NCI-H1694 treated with DMSO at 0.1 percent for 48 hours (cell line): ENCODE results near the gene AJM1.
"Not testable (repeated sequence)": the region's sequence is repeated elsewhere in the genome, so short reads cannot be mapped to it uniquely, and the experiment has no call there.

Source experiments
- DNase-seq: peaks from one replicate; lab custom pipeline; 2025; lab: John Stamatoyannopoulos, UW

AJM1 gene

DNA sequence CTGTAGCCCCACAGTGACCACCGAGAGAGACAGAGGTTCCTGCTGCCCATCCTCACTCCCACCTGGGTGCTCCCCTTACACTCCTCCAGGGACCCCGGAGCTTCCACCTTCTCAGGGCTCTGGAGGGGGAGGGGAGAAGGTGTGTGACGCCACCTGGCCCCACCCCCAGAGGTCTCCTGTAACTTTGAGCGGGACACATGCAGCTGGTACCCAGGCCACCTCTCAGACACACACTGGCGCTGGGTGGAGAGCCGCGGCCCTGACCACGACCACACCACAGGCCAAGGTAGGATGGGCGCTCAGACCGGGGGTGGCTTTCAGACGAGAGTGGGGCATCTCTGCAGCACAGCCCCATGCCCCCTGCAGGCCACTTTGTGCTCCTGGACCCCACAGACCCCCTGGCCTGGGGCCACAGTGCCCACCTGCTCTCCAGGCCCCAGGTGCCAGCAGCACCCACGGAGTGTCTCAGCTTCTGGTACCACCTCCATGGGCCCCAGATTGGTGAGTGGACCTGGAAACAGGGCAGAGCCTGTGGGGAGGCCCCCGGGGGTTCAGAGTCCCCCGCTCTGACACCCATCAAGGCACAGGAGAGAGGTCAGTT is 14.4 kb downstream of the AJM1 start:
- no peak for DNase-seq

DNA sequence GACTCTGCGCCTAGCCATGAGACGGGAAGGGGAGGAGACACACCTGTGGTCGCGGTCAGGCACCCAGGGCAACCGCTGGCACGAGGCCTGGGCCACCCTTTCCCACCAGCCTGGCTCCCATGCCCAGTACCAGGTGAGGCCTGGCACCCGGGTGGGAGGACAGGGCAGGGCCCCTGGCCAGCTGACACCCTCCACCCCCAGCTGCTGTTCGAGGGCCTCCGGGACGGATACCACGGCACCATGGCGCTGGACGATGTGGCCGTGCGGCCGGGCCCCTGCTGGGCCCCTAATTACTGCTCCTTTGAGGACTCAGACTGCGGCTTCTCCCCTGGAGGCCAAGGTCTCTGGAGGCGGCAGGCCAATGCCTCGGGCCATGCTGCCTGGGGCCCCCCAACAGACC is 14.9 kb downstream of the AJM1 start:
- DNase-seq, result no peak

DNA sequence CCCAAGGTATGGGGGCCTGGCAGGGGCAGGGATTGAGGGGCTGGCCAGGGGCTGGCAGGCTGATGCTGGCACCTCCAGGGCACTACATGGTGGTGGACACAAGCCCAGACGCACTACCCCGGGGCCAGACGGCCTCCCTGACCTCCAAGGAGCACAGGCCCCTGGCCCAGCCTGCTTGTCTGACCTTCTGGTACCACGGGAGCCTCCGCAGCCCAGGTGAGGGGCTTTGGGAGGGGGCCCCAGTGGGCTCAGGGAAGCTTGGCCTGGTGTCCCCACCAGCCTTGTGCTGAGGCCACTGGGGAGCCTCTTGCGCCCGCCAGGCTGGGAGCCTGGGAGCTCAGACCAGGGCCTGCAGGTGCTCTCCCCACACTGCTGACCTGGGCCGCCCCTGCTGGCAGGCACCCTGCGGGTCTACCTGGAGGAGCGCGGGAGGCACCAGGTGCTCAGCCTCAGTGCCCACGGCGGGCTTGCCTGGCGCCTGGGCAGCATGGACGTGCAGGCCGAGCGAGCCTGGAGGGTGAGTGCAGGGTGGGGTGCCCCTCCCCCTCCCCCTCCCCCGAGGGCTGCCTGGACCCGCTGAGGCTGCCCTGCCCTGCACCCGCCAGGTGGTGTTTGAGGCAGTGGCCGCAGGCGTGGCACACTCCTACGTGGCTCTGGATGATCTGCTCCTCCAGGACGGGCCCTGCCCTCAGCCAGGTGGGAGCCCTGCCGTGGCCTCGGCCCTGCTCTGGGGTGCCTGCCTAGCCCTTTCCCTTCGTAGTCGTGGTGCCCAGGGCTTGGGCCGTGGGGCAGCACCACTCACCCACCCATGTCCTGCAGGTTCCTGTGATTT is 15.5 kb downstream of the AJM1 start:
- DNase-seq, result no peak

DNA sequence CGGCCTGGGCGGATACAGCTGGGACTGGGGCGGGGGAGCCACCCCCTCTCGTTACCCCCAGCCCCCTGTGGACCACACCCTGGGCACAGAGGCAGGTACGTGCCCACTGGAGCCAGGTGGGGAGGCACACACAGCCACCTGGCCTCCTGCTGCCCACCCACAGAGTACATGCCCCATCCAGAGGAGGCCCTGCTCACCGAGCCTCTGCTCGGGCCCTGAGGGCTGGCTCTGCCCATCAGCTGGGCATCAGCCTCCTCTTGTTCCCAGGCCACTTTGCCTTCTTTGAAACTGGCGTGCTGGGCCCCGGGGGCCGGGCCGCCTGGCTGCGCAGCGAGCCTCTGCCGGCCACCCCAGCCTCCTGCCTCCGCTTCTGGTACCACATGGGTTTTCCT is 16.2 kb downstream of the AJM1 start:
- DNase-seq, result no peak

DNA sequence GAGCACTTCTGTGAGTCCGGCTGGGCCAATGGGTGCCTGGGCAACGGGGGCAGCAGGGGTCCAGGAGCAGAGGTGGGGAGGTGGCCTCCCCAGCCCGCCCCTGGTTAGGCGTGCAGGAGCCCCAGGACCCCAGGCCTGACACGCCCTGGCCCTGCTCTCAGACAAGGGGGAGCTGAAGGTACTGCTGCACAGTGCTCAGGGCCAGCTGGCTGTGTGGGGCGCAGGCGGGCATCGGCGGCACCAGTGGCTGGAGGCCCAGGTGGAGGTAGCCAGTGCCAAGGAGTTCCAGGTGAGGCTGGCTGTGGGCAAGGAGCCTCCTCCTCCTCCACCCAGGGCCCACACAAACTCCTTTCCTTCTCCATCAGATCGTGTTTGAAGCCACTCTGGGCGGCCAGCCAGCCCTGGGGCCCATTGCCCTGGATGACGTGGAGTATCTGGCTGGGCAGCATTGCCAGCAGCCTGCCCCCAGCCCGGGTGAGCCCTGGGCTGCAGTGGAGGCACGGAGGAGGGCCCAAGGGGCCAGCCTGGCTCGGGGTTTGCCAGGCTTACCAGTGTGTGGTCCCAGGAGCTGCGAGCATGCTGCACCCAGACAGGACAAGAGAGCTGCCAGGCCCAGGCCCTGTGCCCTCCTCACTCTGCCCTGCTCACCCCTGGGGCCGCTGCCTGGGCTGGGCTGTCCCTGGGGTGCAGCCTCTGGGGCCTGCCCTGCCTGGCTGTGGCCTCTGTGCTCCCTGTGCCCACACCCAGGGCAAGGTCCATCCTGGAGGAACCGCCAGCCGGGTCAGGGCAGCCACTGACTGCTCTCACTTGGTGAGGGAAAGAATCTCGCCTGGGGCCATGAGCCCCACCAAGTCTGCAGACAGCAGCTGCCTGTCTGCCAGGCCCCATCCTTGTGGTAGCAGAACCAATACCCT is 16.8 kb downstream of the AJM1 start:
- no peak for DNase-seq

DNA sequence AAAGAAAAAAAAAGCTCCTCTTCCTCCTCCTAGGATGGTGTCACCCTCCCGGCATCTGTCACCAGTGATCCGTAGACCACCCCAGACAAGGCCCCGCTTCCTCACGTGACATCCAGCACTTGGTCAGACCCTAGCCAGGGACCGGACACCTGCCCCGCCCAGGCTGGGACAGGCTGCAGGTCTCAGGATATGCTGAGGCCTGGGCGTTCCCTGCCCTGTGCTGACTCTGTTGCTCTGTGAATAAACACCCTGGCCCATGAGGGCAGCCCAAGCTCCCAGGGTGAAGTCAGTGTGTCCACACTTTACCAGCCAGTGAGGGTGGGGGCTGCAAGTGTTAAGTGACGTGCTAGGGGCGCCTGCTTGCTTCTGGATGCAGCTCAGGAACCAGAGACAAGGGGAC is 18.3 kb downstream of the AJM1 start:
- DNase-seq, result no peak

DNA sequence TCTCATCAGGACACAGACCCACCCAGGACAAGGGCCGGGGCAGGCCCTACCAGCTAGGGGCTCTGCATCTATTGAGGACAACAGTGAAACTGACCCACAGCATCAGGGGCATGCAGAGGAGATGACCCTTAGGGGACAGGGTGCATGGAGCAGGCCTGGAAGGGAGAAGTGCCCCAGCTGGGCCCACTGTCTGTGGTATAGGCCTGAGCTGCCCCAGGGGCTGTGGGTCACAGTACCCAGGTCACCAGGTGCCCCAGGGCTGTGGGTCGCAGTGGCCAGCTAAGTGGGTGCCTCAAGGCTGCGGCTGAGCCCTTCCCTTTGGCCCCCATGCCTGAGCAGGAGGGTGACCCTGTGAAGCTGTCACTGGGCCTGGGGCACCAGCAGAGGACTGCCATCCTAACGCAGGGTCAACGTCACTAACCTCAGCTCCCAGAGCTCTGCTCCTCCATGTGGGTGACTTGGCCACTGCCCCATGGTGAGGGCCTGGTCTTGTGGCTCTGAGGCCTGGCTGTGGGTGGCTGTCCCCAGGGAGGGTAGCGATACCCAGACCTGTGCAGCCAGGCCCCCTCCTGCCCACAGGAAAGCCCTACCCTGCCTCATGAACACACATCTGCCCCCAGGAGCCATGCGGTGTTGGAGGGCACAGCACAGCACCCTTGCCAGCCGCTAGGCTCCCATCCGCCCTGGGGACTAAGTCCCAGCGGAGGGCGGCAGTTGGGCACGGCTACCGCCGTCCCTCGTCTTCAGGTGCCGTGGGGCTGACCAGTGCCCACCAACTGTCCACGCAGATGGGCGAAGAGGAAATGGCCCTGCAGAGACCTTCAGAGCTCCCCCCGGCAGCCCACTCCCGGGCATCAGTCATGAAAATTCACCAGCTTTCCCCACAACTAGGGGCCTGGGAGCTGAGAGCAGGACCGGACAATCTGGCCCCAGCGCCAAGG is 18.9 kb downstream of the AJM1 start:
- no peak for DNase-seq

DNA sequence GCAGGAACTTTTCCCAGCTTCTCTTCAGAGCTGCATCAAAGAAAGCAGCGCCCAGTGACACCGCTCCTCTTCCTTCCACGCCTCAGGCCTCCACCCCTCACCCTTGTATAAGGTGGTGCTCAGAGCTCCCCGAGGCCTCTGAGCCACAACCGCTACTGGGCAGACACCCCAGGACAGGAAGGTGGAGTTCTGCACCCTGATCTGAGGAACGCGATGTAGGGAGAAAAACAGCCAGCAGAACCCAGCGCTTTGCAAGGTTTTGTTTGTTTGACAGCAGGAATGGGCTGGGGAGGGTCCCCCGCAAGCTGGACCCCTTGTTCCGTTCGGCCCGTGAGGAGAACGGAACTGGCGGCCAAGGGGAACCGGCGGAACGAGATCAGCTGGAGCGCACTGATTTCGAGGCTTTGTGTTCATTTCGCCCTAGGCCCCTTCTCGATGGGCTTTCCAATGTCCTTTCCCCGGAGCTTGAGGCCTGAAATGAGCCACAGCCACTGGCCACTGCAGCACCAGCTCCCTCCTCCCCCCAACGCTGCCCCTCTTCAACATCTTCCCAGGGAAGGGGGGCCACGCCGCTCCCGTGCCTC is 19.7 kb downstream of the AJM1 start:
- DNase-seq, result no peak

DNA sequence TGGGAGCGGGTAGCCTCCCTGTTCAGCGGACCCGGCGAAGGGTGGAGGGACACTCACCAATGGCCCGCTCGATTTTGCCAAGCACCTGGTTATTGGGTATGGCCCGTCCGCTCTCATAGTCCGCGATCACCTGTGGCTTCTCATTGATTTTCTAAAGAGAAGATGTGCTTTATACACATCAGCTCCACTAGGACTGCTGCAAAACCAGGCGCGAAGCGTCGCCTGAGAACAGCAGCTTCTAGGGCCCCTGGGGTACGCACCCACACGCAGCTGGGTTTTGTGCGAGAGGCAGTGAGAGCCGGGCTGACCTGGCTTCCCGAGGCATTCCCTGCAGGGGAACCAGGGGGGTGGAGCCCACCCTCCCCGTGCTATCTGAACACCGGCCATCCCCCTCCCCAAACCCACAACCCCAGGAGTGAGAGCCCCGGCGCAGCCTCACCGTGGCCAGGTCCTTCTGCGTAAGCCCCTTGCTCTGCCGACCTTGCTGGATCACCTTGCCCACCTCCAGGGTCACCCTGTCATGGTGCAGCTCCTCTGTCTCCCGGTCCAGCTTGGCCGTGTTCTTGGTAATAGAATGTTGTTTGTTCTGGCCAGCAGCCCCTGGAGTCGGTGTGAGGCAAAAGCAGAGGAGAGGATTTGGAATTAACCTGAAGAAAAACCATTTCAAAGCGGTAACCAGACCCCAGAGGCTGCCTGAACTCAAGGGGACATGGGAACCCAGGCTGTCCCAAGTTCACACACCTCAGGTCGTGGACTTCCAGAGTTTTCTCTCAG is 20.8 kb downstream of the AJM1 start:
- no peak for DNase-seq

DNA sequence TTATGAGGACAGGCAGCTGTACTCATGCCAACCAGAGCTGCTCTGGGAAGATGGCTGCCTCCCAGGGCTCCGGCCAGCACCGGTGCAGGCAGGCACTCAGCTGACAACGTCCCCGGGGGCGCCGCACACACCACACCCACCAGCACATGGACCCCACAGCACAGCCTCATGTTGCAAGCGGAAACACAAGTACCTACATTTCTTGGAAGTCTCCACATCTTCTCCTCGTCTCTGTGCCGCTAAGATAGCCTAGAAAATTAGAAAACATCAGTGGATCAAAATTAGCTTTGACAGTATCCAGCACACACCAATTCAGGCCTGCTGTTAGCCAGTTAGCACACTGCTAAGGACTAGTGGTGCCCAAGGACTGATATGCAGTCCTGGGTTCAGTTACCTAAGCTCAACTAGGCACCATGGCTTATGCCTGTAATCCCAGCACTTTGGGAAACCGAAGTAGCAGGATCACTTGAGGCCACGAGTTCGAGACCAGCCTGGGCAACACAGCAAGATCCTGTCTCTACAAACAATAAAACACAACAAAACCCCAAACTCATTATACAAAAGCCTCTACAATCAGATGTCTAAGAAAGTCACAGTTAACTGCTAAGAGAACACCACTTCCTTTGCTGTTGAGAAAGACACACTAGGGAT is 21.5 kb downstream of the AJM1 start:
- DNase-seq, result no peak

DNA sequence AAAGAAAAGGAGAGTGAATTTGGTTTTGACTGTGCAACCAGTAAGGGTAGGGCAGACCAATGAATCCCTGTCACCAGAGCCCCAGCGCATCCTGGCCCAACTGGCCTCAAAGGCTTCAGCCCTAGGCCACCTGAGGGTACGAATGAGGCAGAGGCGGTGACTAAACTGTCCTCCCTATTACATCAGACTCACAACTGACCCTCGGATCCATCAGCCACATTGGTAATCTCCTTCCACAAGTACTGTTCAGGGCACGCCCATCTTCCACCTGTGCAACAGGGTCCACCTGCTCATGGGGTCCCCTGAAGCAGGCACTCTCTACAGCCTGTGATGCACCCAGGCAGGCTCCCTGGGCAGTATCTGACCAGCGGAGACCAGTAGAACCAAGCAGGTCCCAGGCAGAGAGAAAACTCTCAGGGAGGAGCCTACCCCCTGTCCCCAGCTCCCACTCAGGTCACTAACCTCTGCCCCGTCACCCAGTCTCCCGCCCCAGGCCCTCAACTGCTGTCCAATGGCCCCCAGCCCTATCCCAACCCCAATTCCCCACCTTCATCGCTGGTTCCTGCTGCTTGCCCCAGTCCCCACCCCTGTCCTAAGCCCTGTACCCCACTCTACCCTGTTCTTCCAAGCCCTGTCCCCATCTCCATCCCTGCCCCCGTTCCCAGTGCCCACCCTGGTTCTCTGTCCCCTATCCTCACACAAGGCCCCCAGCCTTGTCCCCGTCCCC is 22.9 kb downstream of the AJM1 start:
- no peak for DNase-seq

DNA sequence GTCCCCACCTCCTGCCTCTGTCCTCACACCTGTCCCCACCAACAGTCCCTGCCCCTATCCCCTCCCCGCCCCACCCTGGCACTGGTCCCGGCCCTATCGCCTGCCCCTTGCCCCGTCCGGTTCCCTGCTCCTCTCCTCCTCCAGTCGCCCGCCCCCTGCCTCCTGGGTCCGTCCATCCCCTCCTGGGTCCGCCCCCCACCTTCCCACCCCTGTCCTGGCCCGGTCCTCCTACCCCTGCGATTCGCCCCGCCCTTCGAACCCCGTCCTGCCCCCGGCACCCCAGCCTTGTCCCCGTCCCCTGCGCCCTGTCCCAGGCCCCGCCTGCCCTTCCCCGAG is 23.5 kb downstream of the AJM1 start:
- no peak for DNase-seq

DNA sequence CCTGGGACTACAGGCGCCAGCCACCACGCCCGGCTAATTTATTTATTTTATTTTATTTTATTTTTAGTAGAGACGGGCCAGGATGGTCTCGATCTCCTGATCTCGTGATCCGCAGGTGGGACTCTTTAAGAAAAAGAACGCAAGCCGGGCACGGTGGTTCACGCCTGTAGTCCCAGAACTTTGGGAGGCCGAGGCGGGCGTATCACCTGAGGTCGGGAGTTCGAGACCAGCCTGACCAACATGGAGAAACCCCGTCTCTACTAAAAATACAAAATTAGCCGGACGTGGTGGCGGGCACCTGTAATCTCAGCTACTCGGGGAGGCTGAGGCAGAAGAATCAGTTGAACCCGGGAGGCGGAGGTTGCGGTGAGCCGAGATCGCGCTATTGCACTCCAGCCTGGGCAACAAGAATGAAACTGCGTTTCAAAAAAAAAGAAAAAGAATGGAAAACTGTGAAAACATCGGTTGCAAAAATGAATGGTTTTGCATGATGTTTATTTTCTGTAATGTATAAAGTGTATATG is 24.7 kb downstream of the AJM1 start:
- DNase-seq, result not testable (repeated sequence)

DNA sequence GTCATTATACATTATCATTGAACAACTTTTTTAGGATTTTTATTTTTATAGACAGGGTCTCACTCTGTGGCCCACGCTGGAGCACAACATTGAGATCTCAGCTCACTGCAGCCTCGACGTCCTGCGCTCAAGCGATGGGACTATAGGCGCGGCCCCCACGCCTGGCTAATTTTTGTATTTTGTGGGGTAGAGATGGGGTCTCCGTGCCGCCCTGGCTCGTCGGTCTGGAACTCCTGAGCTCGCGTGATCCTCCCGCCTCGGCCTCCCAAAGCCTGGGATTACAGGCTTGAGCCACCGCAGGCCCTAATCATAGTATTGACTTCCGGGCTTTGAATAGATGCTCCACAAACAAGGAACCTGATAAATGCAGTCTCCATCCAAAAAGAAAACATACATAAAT is 25.2 kb downstream of the AJM1 start:
- no peak for DNase-seq

DNA sequence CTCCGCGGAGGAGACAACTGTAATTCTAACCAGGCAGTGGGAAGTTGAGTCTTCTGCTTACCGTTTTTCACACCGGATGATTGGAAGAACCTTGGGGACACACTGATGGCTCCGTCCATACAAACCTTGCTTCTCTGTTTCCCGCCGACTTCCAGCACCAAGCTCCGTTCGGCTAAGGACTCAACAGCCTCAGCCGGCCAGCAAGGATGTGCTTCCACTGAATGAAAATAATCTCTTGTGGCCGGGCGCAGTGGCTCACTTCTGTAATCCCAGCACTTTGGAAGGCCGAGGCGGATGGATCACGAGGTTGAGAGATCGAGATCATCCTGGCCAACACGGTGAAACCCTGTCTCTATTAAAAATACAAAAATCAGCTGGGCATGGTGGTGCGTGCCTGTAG is 25.6 kb downstream of the AJM1 start:
- no peak for DNase-seq

DNA sequence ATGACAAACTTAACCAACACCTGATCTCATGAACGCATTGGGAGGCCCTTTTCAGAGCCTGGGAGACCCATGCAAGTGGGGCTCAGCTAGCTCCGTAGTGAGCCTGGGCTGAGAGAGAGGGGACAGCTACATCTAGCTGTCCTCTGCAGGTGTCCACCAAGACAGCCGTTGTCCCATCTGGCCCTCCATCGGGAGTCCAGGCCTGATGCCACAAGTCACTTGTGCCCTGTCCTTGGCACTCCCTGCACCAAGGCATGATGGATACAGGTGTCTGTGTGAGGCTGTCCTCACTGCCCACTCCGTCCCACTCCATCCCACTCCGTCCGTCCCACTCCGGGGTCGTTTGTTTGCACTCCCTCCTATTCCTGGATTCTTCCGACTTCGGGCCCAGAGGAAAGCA is 26.4 kb downstream of the AJM1 start:
- DNase-seq, result no peak

DNA sequence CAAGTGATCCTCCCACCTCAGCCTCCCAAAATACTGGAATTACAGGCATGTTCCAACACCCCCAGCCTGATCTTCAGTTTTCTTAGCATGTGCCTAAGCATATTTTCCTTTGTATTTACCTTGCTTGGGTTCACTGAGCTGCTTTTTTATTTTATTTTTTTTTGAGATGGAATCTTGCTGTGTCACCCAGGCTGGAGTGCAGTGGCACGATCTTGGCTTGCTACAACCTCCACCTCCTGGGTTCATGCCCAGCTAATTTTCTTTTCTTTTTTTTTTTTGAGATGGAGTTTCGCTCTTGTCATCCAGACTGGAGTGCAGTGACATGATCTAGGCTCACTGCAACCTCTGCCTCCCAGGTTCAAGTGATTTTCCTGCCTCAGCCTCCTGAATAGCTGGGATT is 27.3 kb downstream of the AJM1 start:
- DNase-seq, result not testable (repeated sequence)

DNA sequence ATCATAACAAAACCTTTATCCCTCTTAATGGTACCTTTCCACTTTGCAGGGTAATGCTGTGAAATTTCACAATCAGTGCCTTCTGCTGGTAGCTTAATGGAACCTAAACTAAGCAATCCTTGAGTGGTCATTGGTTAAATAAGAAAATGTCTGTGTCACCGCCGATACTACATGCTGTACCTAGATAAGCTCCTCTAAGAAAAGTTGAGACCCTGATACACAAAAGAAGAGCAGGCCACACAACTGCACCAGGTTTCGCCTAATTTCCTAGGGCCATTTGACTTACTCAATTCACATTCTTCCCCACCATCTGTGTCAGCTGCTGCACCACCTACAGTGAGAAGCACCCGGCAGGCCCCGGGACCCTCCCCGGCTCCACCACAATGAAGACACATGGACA is 32.9 kb downstream of the AJM1 start:
- DNase-seq, result no peak

DNA sequence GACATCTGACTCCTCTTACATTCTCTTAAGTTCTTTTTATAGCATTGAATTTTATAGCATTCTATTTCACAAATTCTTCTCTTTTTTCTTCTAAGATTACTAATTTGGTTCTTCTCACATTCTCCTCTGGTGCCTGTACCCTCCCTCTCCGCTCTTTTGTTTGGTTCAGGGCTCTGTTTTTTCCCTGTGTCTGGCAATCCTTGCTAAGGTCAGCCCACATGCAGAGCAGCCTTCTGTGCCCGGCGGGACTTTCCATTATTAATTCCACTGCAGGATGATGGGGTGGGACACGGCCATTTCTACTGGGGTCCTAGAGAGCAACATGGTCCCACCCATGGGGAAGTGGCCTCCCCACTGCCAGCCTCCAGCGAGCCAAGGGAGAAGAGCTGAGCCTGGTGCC is 34.2 kb downstream of the AJM1 start:
- no peak for DNase-seq
